Central memory CD8-positive, alpha-beta T cell (primary cell): ENCODE data around the gene ARMC10.
"Not testable (repeated sequence)": the region's sequence is repeated elsewhere in the genome, so short reads cannot be mapped to it uniquely, and the experiment has no call there.

Source experiments
- ATAC-seq: fragments of 150-1000 bp; cut with Tn5 transposase; replicated peaks from 2 replicates; pipeline ENCODE4 v1.10.0; 2022; ENCODE audit warnings: mild to moderate bottlenecking, moderate FRiP score, moderate number of reproducible peaks; ENCODE audit not compliant: poor library complexity, severe bottlenecking; ENCODE audit errors: extremely low read depth
- DNase-seq, 2 donors: peaks; one replicate each; pipeline ENCODE4 v3.0.0; 2021; ENCODE audit warnings: low spot score in 2 of 2
- H3K27ac Mint-ChIP-seq: one replicate; pipeline ENCODE4 v1.8.0; 2022; ENCODE audit warnings: low read depth, mild to moderate bottlenecking, moderate library complexity, mixed read lengths
- H3K27me3 Mint-ChIP-seq: one replicate; pipeline ENCODE4 v1.8.0; 2022; ENCODE audit warnings: mixed read lengths
- H3K36me3 Mint-ChIP-seq: one replicate; pipeline ENCODE4 v1.8.0; 2022; ENCODE audit warnings: mild to moderate bottlenecking, moderate library complexity, mixed read lengths; ENCODE audit not compliant: insufficient read depth
- H3K4me1 Mint-ChIP-seq: one replicate; pipeline ENCODE4 v1.8.0; 2022; ENCODE audit warnings: mixed read lengths
- H3K4me3 Mint-ChIP-seq: one replicate; pipeline ENCODE4 v1.8.0; 2022; ENCODE audit warnings: mild to moderate bottlenecking, moderate library complexity, mixed read lengths
- H3K9me3 Mint-ChIP-seq: one replicate; pipeline ENCODE4 v1.8.0; 2022; ENCODE audit warnings: mixed read lengths

The ARMC10 gene

DNA sequence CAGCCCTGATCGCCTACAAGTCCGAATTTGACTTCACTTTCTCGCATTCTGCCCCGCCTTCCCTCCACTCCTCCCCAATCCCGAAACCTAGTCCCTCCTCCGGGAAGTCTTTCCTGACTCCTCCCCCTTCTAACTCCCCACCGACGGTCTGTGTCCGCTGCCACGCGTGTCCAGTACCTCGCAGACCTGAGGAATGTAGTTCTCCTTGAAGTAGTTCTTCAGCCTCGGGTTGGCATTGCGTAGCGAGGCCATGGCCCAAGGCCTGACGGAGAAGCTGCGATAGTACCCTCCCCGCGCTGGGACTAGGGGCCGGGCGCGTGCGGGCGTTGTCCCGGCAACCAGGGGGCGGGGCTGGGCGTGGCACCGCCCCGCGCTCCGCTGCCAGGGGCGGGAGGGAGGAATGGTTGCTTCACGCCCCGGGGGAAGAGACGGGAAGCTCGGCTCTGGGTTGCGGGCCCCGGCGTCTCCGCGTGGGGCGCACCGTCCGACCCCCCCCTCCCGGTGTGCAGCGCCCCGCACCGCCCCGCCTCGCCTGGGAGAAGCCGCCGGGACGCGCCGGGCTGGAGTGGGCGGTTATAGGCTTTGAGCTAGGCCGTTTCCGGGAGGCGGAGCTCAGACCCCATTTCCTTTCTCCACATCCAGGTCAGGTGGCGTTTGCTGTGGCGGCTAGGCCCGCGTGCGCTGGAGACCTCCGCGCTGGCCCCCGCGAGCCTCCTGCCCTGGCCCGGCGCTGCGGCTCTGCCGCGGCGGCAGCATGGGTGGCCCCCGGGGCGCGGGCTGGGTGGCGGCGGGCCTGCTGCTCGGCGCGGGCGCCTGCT is at the start of gene ARMC10, which contains the start of gene FBXL13:
ARMC10 (plus strand) TSS at position 622 of the 818 bp plus-strand sequence; CDS start at position 755, 133 bp downstream.
FBXL13 (minus strand) TSS at position 278 of the 818 bp plus-strand sequence.
- peak within 1 kb of the TSS; percentile 81 for H3K27ac Mint-ChIP-seq
- peak within 1 kb of the TSS; percentile 89 for H3K4me3 Mint-ChIP-seq
- ATAC-seq (peak; percentile 79), DNase-seq (peak; percentile 82)
- H3K4me1 Mint-ChIP-seq = peaks cover 22% of the 10 kb centered on the region
- H3K9me3 Mint-ChIP-seq = no peaks in the 10 kb centered on the region
- H3K36me3 Mint-ChIP-seq = peaks cover 6% of the 10 kb centered on the region
- no peaks in the 10 kb centered on the region for H3K27me3 Mint-ChIP-seq

DNA sequence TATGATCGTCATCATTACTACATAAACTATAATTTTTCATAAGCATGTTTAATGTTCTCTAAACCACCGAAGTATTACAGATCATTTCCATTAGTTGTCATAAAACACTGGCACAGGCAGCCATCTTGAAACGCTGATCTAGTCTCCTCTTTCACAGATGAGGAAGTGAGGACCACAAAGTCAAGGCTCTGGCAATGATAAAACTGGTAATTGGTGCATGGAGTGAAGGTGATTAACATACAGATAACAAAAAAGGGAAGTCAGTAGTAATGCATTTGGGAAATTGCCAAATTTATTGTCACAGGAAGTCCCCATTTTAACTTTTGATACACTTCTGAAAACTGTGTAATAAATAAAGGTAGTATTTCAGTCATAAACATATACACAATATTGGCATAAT is 49.6 kb upstream of the ARMC10 start:
- H3K4me1 Mint-ChIP-seq = no peaks in the 10 kb centered on the region
- no peak overlapping the region for H3K27ac Mint-ChIP-seq

DNA sequence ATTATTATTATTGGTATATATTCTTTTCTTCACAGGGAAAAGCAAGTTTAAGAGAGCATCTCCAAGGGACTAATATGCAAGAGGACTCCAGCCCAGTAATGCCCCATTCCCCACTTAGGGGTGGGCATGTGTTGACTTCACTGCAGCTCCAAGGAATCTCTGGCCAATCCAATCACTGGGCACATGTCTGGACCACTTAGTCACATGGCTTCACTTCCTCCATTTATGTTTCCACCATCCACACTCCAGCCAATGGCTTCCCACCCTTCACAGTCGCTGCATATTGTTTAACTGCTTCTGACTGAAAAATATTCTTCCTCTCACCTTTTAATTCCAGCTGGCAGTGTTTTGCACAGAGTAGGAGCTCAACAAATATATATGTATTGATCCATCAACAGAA is 43.9 kb upstream of the ARMC10 start:
- Mint-ChIP-seq H3K36me3 (no peaks in the 10 kb centered on the region), H3K4me1 (no peaks in the 10 kb centered on the region), H3K27me3 (no peaks in the 10 kb centered on the region), H3K4me3 (no peak overlapping the region), H3K27ac (no peak overlapping the region), H3K9me3 (no peaks in the 10 kb centered on the region)
- no peak for ATAC-seq
- DNase-seq = no peak

More for the DNA sequence above, 49.6 kb upstream of the ARMC10 start:
- Mint-ChIP-seq H3K36me3 (no peaks in the 10 kb centered on the region), H3K4me3 (no peak overlapping the region), H3K27me3 (no peaks in the 10 kb centered on the region), H3K9me3 (no peaks in the 10 kb centered on the region)
- no peak for ATAC-seq
- no peak for DNase-seq

DNA sequence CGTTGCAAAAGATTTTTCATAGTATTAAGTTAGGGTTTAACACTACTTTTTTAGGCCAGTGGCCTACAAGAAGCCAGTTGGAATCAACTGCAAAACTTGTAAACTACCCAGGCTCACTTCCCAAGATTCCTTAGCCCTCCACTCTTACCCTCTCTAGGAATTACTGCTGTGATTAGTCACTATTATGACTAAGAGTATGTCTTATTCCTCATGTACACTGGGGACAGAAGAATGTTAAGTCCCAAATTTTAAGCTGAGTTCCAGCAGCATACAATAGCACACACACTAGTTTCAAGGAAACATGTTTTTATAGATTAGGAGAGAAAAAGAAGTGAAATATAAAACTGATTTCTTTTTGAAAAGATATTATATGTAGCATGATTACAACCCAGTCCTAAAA is 43.2 kb upstream of the ARMC10 start:
- Mint-ChIP-seq H3K4me3 (no peak overlapping the region), H3K9me3 (no peaks in the 10 kb centered on the region), H3K4me1 (no peaks in the 10 kb centered on the region), H3K27ac (no peak overlapping the region), H3K36me3 (no peaks in the 10 kb centered on the region), H3K27me3 (no peaks in the 10 kb centered on the region)
- DNase-seq (no peak), ATAC-seq (no peak)

DNA sequence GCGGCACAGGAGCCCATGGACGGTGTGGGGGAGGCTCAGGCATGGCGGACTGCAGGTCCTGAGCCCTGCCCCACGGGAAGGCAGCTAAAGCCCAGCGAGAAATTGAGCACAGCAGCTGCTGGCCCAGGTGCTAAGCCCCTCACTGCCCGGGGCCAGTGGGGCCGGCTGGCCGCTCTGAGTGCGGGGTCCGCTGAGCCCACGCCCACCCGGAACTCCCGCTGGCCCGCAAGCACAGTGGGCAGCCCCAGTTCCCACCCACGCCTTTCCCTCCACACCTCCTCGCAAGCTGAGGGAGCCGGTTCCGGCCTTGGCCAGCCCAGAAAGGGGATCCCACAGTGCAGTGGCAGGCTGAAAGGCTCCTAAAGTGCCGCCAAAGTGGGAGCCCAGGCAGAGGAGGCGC is 40.6 kb upstream of the ARMC10 start:
- not testable (repeated sequence) for DNase-seq, ATAC-seq, H3K36me3 Mint-ChIP-seq, H3K4me1 Mint-ChIP-seq, H3K9me3 Mint-ChIP-seq, H3K27ac Mint-ChIP-seq, H3K4me3 Mint-ChIP-seq, H3K27me3 Mint-ChIP-seq

DNA sequence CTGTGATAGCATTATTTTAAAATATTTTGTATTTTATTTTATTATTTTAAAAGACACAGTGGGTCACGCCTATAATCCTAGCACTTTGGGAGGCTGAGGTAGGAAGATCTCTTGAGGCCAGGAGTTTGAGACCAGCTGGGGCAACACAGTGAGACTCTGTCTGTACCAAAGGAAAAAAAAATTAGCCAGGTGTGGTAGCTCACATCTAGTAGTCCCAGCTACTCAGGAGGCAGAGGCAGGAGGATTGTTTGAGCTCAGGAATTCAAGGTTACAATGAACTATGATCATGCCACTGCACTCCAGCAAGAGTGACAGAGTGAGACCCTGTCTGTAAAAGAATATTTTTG is 37.5 kb upstream of the ARMC10 start:
- H3K4me3 Mint-ChIP-seq = no peak overlapping the region
- H3K27ac Mint-ChIP-seq = no peak overlapping the region
- ATAC-seq (no peak), DNase-seq (no peak)
- H3K9me3 Mint-ChIP-seq = no peaks in the 10 kb centered on the region
- H3K36me3 Mint-ChIP-seq = no peaks in the 10 kb centered on the region
- H3K27me3 Mint-ChIP-seq = no peaks in the 10 kb centered on the region
- H3K4me1 Mint-ChIP-seq = no peaks in the 10 kb centered on the region

DNA sequence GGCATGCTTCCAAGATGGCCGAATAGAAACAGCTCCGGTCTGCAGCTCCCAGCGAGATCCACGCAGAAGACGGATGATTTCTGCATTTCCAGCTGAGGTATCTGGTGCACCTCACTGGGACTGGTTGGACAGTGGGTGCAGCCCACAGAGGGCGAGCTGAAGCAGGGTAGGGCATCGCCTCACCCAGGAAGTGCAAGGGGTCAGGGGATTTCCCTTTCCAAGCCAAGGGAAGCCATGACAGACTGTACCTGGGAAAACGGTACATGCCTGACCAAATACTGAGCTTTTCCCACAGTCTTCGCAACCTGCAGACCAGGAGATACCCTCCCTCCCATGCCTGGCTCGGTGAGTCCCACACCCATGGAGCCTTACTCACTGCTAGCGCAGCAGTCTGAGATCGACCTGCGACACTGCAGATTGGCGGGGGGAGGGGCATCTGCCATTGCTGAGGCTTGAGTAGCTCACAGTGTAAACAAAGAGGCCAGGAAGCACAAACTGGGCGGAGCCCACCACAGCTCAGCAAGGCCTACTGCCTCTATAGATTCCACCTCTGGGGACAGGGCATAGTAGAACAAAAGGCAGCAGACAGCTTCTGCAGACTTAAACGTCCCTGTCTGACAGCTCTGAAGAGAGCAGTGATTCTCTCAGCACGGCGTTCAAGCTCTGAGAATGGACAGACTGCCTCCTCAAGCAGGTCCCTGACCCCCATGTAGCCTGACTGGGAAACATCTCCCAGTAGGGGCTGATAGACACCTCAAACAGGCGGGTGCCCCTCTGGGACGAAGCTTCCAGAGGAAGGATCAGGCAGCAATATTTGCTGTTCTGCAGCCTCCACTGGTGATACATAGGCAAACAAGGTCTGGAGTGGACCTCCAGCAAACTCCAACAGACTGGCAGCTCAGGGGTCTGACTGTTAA is 36.9 kb upstream of the ARMC10 start:
- not testable (repeated sequence) for H3K27me3 Mint-ChIP-seq, DNase-seq, H3K9me3 Mint-ChIP-seq, H3K27ac Mint-ChIP-seq, H3K4me1 Mint-ChIP-seq, H3K36me3 Mint-ChIP-seq, H3K4me3 Mint-ChIP-seq, ATAC-seq

DNA sequence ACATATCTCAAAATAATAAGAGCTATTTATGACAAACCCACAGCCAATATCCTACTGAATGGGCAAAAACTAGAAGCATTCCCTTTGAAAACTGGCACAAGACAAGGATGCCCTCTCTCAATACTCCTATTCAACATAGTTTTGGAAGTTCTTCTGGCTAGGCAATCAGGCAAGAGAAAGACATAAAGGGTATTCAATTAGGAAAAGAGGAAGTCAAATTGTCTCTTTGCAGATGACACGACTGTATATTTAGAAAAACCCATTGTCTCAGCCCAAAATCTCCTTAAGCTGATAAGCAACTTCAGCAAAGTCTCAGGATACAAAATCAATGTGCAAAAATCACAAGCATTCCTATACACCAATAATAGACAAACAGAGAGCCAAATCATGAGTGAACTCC is 33.1 kb upstream of the ARMC10 start:
- not testable (repeated sequence) for H3K9me3 Mint-ChIP-seq, H3K27ac Mint-ChIP-seq, H3K4me3 Mint-ChIP-seq, ATAC-seq, DNase-seq, H3K27me3 Mint-ChIP-seq, H3K36me3 Mint-ChIP-seq, H3K4me1 Mint-ChIP-seq

DNA sequence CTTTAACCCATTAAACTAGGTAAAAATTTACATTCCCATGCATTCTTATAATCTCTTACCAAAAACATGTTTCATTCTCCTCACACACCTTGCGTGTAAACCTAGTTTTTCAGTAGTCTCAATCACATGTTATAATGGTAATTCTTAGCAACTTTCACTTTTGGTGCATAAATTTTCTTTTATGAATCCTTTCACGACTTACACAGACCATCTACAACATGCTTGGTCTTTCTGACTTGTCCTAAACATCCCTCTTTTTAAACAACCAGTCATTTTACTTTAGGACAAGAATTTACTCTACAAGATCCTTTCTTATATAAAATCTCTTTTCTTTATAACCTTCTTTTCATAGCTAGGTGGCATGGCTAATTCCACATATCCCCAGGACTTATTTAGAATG is 26.1 kb upstream of the ARMC10 start:
- DNase-seq = no peak
- no peak for ATAC-seq
- Mint-ChIP-seq H3K27ac (no peak overlapping the region), H3K27me3 (no peaks in the 10 kb centered on the region), H3K4me1 (no peaks in the 10 kb centered on the region), H3K9me3 (no peaks in the 10 kb centered on the region), H3K4me3 (no peak overlapping the region), H3K36me3 (no peaks in the 10 kb centered on the region)

DNA sequence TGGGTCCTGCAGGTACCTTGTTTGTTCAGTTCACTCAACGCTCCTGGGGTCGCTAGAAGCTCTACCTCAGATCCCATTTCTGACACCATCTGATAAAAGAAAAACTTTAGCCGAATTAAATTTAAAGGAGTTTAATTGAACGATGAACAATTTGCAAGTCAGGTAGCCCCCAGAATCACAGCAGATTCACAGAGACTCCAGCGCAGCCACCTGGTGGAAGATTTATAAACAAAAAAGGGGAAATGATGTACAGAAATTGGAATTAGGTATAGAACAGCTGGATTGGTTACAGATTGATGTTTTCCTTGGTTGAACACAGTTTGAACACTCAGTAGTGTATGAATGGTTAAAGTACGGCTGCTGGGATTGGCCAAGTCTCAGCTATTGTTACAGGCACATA is 23.4 kb upstream of the ARMC10 start:
- Mint-ChIP-seq H3K4me1 (no peaks in the 10 kb centered on the region), H3K27ac (no peak overlapping the region), H3K27me3 (no peaks in the 10 kb centered on the region), H3K4me3 (no peak overlapping the region), H3K36me3 (no peaks in the 10 kb centered on the region), H3K9me3 (no peaks in the 10 kb centered on the region)
- ATAC-seq (no peak), DNase-seq (no peak)

DNA sequence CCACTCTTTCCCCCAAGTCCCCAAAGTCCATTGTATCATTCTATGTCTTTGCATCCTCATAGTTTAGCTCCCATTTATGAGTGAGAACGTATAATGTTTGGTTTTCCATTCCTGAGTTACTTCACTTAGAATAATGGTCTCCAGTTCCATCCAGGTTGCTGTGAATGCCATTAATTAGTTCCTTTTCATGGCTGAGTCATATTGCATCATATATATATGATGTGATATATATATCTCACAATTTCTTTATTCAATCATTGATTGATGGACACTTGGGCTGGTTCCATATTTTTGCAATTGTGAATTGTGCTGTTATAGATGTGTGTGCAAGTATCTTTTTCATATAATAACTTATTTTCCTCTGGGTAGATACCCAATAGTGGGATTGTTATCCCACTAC is 18.9 kb upstream of the ARMC10 start:
- not testable (repeated sequence) for ATAC-seq, H3K27ac Mint-ChIP-seq, DNase-seq, H3K36me3 Mint-ChIP-seq, H3K27me3 Mint-ChIP-seq, H3K9me3 Mint-ChIP-seq, H3K4me3 Mint-ChIP-seq, H3K4me1 Mint-ChIP-seq

DNA sequence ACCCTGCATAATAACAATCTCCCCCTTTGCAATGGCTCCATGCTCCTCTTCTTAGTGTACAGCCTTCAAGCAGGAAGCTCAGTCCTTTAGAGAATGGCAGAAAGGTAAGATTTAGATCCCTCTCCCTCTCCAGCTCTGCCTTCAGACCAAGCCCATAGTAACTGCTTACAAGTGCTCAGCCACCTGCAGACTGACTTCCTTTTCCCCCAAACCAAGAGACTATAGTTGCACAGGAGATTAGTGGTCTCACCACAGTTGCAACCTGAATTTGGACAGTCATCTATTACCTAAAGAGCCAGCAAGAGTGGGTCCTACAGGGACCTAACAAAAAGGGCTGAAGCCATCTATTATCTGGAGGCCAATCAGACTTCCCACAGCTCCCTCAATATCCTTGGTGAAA is 16.8 kb upstream of the ARMC10 start:
- Mint-ChIP-seq H3K36me3 (no peaks in the 10 kb centered on the region), H3K4me1 (no peaks in the 10 kb centered on the region), H3K4me3 (no peak overlapping the region), H3K27me3 (no peaks in the 10 kb centered on the region), H3K9me3 (no peaks in the 10 kb centered on the region), H3K27ac (no peak overlapping the region)
- ATAC-seq (no peak), DNase-seq (no peak)

DNA sequence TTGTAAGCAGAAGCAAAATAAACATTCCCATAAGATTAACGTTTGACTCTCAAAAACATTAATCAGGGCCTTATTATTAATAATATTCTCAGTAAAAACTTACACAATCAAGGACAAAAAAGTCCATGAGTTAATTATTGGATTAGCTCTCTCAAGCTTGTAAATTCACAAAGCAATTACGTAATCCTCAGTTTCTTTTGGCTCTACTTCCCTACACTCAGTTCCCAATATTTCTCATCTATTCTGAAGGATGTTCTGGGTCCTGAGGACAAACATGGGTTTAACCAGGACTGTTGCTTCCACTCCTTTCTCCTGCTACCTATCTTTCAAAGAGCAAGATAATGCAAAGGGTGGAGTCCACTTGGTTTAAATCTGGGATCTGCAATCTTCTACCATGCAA is 15.5 kb upstream of the ARMC10 start:
- no peak overlapping the region for H3K4me3 Mint-ChIP-seq
- no peak overlapping the region for H3K27ac Mint-ChIP-seq
- no peaks in the 10 kb centered on the region for H3K4me1 Mint-ChIP-seq
- ATAC-seq = no peak
- H3K36me3 Mint-ChIP-seq = no peaks in the 10 kb centered on the region
- no peak for DNase-seq
- no peaks in the 10 kb centered on the region for H3K9me3 Mint-ChIP-seq
- H3K27me3 Mint-ChIP-seq = no peaks in the 10 kb centered on the region
